ENCODE data around the gene RALB. TPM values are rescaled to one million over a fixed set of nuclear protein-coding genes. Genes with fewer than 3 reads are reported as not detected.
A peak's percentile ranks its signal among the peaks of the same experiment; 100 is the strongest.

RALB gene, protein sequence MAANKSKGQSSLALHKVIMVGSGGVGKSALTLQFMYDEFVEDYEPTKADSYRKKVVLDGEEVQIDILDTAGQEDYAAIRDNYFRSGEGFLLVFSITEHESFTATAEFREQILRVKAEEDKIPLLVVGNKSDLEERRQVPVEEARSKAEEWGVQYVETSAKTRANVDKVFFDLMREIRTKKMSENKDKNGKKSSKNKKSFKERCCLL
- total RNA-seq (2014; rRNA removed; shearing (Covaris generic)) = 31.5 and 33.5 TPM in 2 replicates
- polyA plus RNA-seq (2015; cell fraction: cytosol; rRNA removed) = 30.7 and 33.8 TPM in 2 replicates
- polyA plus RNA-seq (2015; cell fraction: nucleus; rRNA removed) = 7.5 and 11.1 TPM in 2 replicates

DNA sequence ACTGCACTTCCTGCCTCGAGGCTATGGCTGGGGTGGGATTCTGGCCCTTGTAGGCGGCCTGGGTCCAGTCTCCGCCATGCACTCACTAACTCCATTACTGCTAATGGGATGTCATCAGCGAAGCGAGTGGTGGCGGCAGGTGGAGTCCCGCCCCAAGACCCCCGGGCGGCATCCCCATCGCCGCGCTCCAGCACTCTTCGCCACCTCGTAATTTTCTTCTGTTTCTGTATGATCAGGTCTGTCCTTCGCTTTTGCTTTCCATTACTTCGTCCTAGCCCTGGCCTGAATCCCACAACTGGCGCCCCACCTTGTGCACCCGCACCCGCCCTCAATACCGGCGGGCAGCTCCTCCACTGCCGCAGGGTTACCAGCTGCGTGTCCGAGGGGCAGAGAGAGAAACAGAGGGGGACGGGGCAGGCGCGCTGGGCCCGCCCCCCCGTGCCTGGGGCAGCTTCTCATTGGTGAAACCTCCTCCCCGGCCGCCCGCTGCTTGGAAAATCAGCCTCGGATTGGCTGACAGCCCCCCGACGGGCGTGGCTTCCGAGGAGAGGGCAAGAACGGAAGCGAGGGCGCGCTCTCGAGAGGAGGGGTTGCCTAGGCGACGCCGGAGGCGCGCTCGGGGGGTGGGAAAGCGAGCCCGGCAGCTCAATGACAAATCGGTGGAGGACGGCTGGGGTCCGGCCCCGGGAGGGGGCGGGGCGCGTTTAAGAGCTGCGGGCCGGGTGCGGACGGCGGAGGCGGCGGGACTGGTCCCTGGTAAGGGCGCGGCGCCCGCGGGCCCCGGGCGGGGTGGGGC lies at the start of gene RALB:
Gene RALB (plus strand): TSS at position 628 of the 796 bp plus-strand sequence. CDS start 25,813 bp downstream, outside the sequence.
- in situ Hi-C loops (cut with HindIII; ENCODE audit: low pct_unique_long_range_greater_than_20kb, low sequenced_read_pairs) = no loop called here

DNA sequence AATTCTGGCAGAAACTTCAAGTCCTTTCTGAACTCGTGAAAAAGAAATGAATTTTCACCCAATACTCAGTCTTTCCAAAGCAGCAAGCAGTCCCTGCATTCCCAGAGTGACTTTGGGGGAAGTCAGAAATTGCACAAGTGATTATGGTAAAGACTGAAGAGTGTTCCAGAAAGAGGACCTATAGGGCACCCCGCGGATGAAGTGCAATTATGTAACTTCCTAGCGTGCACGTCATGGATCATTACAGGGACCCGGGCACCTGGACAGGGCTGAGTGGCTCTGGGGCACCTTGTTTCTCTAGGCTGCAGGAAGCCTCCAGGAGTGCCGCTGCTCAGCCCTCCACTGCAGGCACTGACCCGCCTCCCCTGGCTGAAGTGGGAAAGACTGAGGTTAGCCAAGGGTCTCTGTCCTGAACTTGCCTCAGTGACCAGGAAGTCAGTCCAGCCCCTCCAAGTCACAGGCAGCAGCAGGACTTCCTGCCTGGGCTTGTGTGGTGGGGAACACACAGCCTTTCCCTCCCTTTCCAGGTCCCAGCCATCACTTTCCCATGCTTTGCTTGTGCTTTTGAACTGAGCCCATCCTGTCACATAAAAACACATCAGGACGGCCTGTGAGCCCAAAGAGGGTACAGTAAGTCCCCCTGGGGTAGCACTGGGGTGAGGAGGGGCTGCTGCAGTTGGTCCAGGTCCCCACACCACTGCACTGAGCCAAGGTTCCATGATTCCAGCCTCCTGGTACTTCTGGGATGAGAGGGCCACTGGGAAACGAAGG lies 49.2 kb upstream of the RALB start:
- no peak for DNase-seq (ENCODE audit: low read depth, low spot score)
- in situ Hi-C loops (cut with HindIII; ENCODE audit: low pct_unique_long_range_greater_than_20kb, low sequenced_read_pairs) = no loop called here

More for the DNA sequence above, at the start of gene RALB:
- peak; percentile 97 for DNase-seq (ENCODE audit: low read depth, low spot score)

DNA sequence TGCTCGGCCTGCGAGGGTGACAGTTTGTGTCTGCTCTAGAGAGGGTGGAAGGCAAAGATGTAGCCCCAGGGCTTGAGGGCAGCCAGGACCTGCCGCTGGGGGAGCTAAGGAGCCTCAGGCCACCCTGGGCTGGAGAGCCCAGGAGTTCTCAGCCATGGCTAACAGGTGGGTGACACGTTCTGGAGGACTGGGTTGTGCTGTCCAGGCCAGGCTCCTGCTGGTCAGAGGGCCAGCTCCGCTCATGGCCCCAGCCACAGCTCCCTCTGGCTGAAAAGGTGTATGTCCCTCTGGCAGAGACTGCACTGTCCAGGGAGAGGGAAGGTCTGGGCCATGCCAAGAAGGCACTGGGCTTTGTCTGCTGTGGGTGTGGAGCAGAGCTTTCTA lies 48.6 kb upstream of the RALB start:
- in situ Hi-C loops (cut with HindIII; ENCODE audit: low pct_unique_long_range_greater_than_20kb, low sequenced_read_pairs) = no loop called here
- DNase-seq (ENCODE audit: low read depth, low spot score) = no peak

DNA sequence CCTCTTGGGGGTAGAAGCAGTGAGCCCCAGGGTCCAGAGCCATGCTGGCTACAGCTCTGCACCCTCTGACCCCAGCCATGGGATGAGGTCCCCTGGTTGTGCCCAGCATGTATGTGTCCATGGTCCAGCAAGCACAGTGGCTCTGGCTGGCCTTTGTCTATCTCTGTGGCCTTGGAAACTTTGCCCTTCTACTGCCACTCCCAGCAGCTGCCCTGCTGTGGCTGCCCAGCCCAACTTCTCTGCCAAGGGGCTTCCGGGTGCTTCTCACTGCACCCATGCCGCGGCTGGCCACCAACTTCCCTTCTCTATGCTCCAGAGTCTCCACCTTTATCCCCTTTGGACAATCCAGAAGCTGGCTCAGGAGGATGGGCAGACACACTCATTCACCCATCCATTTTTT lies 48.2 kb upstream of the RALB start:
- in situ Hi-C loops (cut with HindIII; ENCODE audit: low pct_unique_long_range_greater_than_20kb, low sequenced_read_pairs) = no loop called here

DNA sequence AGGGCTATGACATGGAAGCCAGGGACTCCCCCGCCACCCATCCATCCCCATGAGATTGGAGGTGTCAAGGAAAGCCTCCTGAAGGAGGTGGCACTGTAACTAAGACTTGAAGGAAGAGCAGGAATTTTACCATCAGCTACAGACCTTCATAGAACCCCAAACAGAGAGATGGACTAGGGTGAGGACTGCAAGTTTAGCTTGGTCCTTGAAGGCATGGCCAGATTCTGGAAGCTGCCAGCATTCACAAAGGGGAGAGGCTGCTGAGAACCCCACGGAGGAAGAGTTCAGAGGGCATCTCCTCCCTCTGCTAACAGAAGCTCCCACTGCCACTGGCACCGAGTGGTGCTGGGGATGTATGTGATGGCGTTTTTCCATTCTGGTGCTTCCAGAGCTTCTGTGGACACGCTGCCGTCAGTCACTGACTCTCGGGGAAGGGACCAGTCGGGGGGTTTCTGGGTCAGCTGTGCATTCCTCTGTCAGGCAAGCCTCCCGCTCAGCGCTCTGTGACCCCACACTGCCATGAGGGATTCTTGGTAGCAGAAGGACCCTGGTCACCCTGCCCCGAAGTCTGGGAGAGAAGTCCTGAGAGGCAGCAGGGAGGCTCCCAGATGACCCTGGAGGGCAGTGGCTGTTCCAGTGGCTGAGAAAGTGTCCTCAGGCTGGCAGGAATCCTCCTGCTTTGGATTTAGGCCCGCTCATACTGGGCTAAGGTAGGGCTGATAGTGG lies 47.5 kb upstream of the RALB start:
- in situ Hi-C loops (cut with HindIII; ENCODE audit: low pct_unique_long_range_greater_than_20kb, low sequenced_read_pairs) = no loop called here
- DNase-seq (ENCODE audit: low read depth, low spot score) = no peak

More for the DNA sequence above, 48.2 kb upstream of the RALB start:
- DNase-seq (ENCODE audit: low read depth, low spot score) = no peak

DNA sequence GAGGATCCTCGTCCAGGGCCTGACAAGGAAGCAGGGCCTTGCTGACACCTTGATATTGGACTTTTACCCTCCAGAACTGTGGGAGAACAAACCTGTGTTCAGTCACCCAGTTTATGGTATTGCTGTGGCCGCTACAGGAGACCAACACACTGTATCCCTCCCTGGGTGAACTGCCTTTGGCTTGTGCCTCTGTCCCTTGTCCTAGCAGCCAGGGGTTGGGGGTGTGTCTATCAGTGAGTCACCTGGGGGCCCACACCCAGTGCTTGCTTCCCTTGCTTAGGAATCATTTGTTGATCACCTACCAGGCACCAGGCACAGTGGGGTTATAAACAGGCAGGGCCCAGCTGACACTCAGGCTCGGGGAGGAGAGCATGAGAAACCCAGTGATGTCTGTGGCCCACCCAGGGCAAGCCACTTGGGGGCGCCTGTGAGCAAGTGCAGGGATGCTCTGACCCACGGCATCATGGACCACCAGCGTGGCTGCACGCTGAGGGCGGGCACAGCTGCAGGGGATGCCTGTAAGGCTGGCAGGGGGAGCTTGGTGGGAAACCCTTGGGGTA lies 46.5 kb upstream of the RALB start:
- in situ Hi-C loops (cut with HindIII; ENCODE audit: low pct_unique_long_range_greater_than_20kb, low sequenced_read_pairs) = no loop called here
- DNase-seq (ENCODE audit: low read depth, low spot score) = peak; percentile 34

DNA sequence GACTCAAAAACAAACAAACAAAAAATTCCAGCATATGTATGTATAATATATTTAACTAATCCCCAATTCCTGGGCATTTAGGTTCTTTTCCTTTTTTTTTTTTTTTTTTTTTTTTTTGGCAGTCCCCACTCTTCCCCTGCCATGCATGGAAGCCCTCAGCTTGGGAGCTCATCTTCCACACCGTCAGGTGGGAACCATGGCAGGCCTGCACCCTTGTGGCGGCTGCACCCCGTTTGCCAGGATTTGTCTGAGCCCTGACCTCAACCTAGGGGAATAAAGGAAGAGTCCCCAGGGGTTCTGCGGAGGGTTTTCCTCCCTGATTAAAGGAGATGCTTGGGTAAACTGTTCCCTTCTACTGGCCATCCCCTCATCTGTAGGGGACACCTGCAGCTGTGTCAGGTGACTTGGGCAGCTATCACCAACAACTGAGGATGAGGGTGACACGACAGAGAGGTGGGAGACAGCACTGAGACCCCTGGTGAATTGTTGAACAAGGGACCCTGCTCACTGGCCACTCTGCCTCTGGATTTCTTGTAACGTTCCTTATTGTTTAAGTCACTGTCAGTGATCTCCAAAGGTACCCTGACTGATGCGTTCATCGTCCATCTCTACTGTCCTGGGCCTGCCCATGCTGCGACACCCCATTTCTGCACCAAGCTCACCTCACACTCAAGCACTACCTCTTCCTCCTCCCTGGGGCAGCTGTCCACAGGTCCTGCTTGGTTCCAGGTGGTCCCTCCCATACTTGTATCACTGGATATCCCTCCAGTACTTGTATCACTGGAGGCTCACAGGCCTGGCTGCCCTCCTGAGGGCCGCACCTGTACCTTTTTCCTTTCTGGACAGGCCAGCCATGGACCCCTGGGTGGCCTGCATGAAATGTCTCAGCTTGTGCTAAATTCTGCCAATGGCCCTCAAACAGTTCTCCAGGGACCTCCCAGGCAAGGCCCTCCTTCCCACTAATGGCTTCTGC lies 44.0 kb upstream of the RALB start:
- in situ Hi-C loops (cut with HindIII; ENCODE audit: low pct_unique_long_range_greater_than_20kb, low sequenced_read_pairs) = no loop called here
- DNase-seq (ENCODE audit: low read depth, low spot score) = no peak

DNA sequence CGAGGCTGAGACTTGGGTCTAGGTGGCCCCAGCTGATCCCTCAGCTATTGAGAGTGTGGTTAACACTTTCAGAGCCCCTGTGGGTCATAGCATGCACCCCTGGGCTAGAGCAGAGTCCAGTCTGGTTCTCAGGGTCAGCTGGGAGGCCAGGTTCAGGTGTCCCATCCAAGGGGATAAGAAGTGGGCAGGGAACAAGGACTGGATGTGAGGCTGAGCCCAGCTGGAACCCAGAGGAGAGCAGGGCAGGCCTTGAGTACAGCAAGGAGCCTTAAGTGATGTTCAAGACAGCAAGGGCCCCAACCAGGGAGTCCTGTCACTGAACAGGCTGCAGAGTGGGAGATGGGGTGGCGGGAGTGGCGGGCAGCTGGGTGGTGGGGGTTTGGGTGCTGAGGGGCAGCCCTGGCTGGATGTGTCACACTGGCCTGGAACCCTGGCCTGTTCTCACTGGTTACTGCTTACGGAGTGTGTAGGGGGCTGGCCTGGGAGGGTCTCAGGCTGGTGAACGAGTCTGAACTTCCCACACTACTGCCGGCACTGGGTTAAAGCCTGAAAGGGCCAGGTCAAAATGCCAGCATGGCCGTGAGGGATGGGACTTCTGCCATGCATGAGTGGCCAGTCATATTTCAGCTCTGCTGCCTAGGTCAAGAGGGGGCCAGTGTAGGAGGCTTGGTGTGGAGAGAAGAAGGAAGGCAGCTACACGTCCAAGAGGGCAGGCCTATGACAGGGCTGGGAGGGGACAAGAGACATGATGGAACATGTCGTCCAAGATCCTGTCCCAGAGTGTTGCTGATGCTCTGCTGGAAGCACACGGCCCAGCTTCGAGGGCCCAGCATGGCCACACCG lies 43.0 kb upstream of the RALB start:
- in situ Hi-C loops (cut with HindIII; ENCODE audit: low pct_unique_long_range_greater_than_20kb, low sequenced_read_pairs) = no loop called here
- no peak for DNase-seq (ENCODE audit: low read depth, low spot score)

DNA sequence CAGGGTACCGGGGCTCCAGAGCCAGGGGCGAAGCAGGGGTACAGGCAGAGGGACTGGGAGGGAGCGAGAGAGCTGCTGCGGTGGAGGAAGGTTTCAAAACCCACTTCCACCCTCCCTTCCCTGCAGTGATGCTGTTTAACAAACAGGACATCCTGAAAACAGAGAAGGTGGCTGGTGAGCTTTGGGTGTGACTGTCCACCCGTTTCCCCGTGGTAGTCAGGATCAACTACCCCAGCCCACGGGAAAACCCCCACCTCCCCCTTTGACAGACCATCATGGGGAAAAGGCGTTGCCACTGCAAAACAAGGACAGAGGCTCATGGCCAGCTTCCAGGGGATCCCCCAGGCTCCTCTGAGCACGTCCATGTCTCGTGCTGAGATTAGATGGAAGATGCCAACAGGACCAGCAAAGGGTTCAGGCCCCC lies 42.4 kb upstream of the RALB start:
- no peak for DNase-seq (ENCODE audit: low read depth, low spot score)
- in situ Hi-C loops (cut with HindIII; ENCODE audit: low pct_unique_long_range_greater_than_20kb, low sequenced_read_pairs) = no loop called here

DNA sequence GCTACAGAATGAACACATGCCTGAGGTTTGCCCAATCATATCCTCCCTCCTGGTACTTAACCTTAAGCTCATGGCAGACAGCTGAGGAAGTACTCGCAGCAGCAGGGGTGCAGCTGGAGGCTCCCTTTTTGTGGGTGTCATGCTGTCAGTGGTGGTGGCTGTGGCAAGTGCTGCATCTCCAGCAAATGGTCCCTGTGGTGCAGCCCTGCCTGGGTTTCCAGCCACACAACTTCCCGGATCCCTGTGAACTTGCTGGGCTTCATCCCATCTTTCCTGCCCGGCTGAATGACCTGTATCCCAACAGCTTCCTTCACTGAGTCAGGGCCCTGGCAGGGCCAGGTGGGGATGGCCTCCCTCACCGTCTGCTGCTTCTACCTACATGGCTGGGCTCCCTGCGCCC lies 34.5 kb upstream of the RALB start:
- in situ Hi-C loops (cut with HindIII; ENCODE audit: low pct_unique_long_range_greater_than_20kb, low sequenced_read_pairs) = no loop called here
- no peak for DNase-seq (ENCODE audit: low read depth, low spot score)

DNA sequence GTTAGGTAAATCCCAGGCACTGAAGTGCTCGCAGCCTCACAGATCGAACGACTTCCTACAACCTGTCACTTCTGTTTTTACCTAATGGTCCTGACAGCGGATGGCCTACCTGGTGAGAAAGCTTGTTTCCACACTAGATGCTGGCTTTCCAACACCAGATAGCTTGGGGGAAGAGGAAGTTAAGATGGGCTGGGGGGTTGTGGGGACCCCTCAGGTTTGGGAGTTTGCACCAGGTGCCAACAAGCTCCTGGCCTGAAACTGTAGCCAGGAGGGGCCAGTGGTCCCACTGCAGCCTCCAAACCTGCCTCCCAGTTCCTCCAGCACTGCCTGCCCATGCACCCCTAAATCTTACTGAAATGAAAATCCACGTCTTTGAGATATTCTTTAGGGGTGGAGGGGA lies 33.4 kb upstream of the RALB start:
- in situ Hi-C loops (cut with HindIII; ENCODE audit: low pct_unique_long_range_greater_than_20kb, low sequenced_read_pairs) = no loop called here
- DNase-seq (ENCODE audit: low read depth, low spot score) = no peak

DNA sequence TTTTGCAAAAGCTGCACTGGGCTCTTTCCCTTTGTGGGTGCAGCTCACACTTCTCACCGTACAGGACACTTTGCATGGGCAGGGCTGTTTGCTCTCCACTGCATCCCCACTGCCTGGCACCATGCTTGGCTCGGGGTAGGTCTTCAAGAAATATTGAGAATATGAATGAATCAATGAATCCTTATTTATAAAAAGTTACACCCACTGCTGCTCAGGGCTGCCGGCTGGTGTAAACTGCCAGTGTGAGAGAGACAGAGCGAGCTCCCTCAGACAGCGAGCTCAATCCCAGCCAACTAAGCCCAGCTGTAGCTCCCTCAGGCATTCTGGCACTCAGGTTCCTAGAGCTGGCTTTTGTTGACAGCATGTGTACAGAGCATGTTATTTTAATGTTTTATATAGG lies 32.9 kb upstream of the RALB start:
- no peak for DNase-seq (ENCODE audit: low read depth, low spot score)
- in situ Hi-C loops (cut with HindIII; ENCODE audit: low pct_unique_long_range_greater_than_20kb, low sequenced_read_pairs) = no loop called here

DNA sequence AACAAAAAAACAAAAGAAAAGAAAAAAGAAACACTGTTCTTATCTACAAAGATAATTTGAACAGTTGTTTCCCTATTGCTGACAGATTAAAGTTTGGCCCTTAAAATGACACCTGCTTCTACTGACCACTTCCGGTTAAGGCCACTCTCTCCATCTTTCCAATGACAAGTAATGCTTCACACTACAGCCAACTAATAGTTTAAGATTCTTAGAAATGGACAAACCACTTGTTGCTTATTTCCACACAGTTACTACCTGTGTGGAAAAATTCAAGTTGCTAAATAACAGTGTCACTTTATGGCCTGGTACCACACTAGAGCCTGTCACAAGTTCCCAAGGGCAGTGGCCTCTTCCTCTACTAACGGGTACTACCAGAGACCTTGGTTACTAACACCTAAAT lies 31.9 kb upstream of the RALB start:
- in situ Hi-C loops (cut with HindIII; ENCODE audit: low pct_unique_long_range_greater_than_20kb, low sequenced_read_pairs) = no loop called here

DNA sequence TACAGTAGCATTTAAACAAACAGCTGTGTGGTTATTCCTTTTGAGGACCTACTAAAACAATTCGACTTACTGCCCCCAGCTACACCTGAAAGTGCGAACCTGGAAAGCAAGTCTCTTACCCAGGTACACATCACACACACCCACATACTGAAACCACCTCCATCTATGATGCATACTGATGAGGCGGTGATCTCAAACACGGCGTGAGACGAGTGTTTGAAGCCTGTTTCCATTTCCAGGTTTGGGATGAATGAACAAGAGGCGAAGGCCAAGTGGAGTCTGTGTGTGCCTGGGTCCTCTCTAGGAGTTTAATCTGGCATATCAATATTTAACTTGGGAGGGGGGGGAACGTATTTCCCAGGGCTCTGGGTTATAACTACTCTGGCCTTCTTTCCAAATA lies 31.0 kb upstream of the RALB start:
- DNase-seq (ENCODE audit: low read depth, low spot score) = no peak
- in situ Hi-C loops (cut with HindIII; ENCODE audit: low pct_unique_long_range_greater_than_20kb, low sequenced_read_pairs) = no loop called here

More for the DNA sequence above, 31.9 kb upstream of the RALB start:
- DNase-seq (ENCODE audit: low read depth, low spot score) = no peak

DNA sequence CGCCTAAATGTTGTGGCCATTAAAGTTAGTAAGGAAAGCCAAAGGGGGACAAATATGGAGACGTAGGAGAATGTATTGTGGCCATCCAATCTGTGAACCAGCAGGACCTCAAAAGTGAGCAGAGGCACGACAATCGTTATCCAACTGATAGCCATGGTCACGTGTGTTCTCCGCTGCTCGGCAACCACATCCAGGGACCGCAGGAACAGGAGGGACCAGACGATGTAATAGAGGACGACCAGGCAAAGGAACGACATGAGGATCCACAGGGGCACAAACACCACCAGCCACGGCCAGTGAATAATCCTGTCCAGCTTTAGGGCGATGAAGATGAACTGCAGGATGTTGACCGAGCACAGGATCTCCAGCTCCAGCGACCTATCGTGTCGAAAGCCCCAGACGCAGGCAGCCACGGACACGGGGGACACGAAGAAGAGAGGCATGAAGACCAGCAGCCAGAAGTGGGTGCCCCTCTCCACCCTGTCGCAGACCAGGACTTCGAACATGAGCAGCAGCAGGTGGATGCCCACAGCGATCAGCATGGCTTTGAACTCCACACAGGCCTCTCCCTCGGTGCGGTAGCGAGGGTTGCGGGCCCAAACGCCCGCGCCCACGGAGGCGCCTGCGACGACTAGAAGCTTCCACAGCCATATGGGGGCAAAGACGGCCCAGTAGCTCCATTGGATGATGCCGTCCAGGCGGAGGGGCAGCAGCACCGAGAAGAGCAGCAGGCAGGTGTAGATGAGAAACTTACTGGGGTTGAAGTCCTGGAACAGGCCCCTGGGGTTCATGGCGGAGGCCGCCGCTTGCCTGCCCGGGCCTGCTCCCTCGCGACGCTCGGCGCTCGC lies 30.2 kb upstream of the RALB start:
- in situ Hi-C loops (cut with HindIII; ENCODE audit: low pct_unique_long_range_greater_than_20kb, low sequenced_read_pairs) = no loop called here
- DNase-seq (ENCODE audit: low read depth, low spot score) = no peak
